ENCODE results near the gene CTNNB1. TPM values are rescaled to one million over a fixed set of nuclear protein-coding genes. Genes with fewer than 3 reads are reported as not detected.

CTNNB1 gene
- polyA plus RNA-seq, 2 of the 4 experiments (the other 2 are of a cell fraction), result 147 to 242 TPM

- DNase-seq (ENCODE audit: low read depth in 1 of 2, low spot score in 1 of 2) (no peak), ATAC-seq (no peak), FAIRE-seq (no peak)
- Histone ChIP-seq H3K4me2 (no peak overlapping the region), H3K4me1 (no peaks in the 10 kb centered on the region), H3K4me3 (no peak overlapping the region), H3K9me3 (no peaks in the 10 kb centered on the region), H3K27ac (no peak overlapping the region)
- POLR2A ChIA-PET, result no interaction called here
- 50% methylated on average over 1 of the region's 1 CpG for WGBS (ENCODE audit: missing lambda C conversion rate)
- CTCF ChIA-PET, result no interaction called here
- TF ChIP-seq RNF2 (IDR thresholded peaks at IDR 0.05; ENCODE audit: borderline replicate concordance, low read depth) (no peak), NR3C1 (IDR thresholded peaks at IDR 0.05) (no peak), ZC3H11A (IDR thresholded peaks at IDR 0.05) (no peak)
Measured at GRCh38 chr3:41184394-41184793, 14.9 kb upstream of the CTNNB1 start.

DNA sequence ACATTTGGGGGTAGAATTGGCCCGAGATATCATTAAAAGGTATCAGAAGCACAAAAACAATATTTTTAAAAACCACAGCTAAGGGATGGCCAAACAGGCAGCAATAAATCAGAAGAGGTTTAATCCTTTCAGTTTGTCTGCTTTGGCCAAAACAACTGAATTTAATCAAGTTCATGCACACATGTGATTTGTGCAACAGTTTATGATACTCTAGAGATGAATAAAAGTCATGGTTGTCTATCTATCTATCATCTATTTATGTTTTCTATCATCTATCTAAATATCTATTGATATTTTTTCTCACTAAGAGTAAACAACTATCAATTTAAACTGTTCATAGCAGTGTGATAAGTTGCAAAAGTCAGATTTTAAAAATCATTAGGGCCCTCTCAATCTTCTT is 13.0 kb upstream of the CTNNB1 start:
- WGBS (ENCODE audit: missing lambda C conversion rate), result 20% methylated on average over 1 of the region's 1 CpG
- ChIA-PET POLR2A (no interaction called here), CTCF (interaction anchor here (1.0 kb wide), 1 partner anchor 602 kb away, joined by 3 read pairs; no protein-coding TSS in a partner anchor)
- no peak for TF ChIP-seq NPAS2 (CRISPR knock-in tag; IDR thresholded peaks at IDR 0.05; ENCODE audit: borderline replicate concordance)
- TF ChIP-seq RARB (CRISPR knock-in tag; IDR thresholded peaks at IDR 0.05), result no peak
- no peak for TF ChIP-seq ATOH8 (CRISPR knock-in tag; IDR thresholded peaks at IDR 0.05; ENCODE audit: low read depth)
- TF ChIP-seq, protein P1, sequence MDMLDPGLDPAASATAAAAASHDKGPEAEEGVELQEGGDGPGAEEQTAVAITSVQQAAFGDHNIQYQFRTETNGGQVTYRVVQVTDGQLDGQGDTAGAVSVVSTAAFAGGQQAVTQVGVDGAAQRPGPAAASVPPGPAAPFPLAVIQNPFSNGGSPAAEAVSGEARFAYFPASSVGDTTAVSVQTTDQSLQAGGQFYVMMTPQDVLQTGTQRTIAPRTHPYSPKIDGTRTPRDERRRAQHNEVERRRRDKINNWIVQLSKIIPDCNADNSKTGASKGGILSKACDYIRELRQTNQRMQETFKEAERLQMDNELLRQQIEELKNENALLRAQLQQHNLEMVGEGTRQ (IDR thresholded peaks at IDR 0.05), result no peak
- TF ChIP-seq, protein P2, sequence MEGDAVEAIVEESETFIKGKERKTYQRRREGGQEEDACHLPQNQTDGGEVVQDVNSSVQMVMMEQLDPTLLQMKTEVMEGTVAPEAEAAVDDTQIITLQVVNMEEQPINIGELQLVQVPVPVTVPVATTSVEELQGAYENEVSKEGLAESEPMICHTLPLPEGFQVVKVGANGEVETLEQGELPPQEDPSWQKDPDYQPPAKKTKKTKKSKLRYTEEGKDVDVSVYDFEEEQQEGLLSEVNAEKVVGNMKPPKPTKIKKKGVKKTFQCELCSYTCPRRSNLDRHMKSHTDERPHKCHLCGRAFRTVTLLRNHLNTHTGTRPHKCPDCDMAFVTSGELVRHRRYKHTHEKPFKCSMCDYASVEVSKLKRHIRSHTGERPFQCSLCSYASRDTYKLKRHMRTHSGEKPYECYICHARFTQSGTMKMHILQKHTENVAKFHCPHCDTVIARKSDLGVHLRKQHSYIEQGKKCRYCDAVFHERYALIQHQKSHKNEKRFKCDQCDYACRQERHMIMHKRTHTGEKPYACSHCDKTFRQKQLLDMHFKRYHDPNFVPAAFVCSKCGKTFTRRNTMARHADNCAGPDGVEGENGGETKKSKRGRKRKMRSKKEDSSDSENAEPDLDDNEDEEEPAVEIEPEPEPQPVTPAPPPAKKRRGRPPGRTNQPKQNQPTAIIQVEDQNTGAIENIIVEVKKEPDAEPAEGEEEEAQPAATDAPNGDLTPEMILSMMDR (IDR thresholded peaks at IDR 0.05), result no peak
- Histone ChIP-seq H3K4me3 (no peak overlapping the region), H3K9me3 (no peaks in the 10 kb centered on the region), H3K27ac (no peak overlapping the region), H3K4me1 (no peaks in the 10 kb centered on the region), H3K4me2 (no peak overlapping the region)
- DNase-seq (ENCODE audit: low read depth in 1 of 2, low spot score in 1 of 2) (no peak), ATAC-seq (no peak), FAIRE-seq (no peak)

GRCh38 chr3:41188306-41188705 is 11.0 kb upstream of the CTNNB1 start:
- FAIRE-seq, result no peak

More at GRCh38 chr3:41188306-41188705, 11.0 kb upstream of the CTNNB1 start:
- Histone ChIP-seq H3K4me2 (no peak overlapping the region), H3K9me3 (no peaks in the 10 kb centered on the region), H3K27ac (no peak overlapping the region), H3K4me1 (no peaks in the 10 kb centered on the region), H3K4me3 (no peak overlapping the region)
- TF ChIP-seq ZSCAN20 (CRISPR knock-in tag; IDR thresholded peaks at IDR 0.05) (no peak), CBX2 (IDR thresholded peaks at IDR 0.05; ENCODE audit: borderline replicate concordance, low read depth) (no peak), KDM1A (IDR thresholded peaks at IDR 0.05; ENCODE audit: low read depth) (no peak), JUN (IDR thresholded peaks at IDR 0.05) (no peak), TP53 (CRISPR knock-in tag; IDR thresholded peaks at IDR 0.05) (no peak), BCL3 (IDR thresholded peaks at IDR 0.05) (no peak), MAFK (IDR thresholded peaks at IDR 0.05; ENCODE audit: partially characterized antibody) (no peak), SREBF2 (IDR thresholded peaks at IDR 0.05) (no peak), MAZ (IDR thresholded peaks at IDR 0.05; ENCODE audit: borderline replicate concordance, low read depth, low read length) (no peak), RFX5 (IDR thresholded peaks at IDR 0.05) (no peak), CHD4 (IDR thresholded peaks at IDR 0.05; ENCODE audit: borderline replicate concordance) (no peak), RAD21 (conservative IDR thresholded peaks at IDR 0.05 in 1 of 2, IDR thresholded peaks at IDR 0.05 in 1 of 2) (no peak), CBX8 (IDR thresholded peaks at IDR 0.05) (no peak)
- TF ChIP-seq, protein P3, sequence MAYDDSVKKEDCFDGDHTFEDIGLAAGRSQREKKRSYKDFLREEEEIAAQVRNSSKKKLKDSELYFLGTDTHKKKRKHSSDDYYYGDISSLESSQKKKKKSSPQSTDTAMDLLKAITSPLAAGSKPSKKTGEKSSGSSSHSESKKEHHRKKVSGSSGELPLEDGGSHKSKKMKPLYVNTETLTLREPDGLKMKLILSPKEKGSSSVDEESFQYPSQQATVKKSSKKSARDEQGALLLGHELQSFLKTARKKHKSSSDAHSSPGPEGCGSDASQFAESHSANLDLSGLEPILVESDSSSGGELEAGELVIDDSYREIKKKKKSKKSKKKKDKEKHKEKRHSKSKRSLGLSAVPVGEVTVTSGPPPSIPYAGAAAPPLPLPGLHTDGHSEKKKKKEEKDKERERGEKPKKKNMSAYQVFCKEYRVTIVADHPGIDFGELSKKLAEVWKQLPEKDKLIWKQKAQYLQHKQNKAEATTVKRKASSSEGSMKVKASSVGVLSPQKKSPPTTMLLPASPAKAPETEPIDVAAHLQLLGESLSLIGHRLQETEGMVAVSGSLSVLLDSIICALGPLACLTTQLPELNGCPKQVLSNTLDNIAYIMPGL (CRISPR knock-in tag; IDR thresholded peaks at IDR 0.05; ENCODE audit: borderline replicate concordance), result no peak
- ChIA-PET POLR2A (no interaction called here), CTCF (no interaction called here)
- DNase-seq (ENCODE audit: low read depth in 1 of 2, low spot score in 1 of 2) (no peak), ATAC-seq (no peak)
- 46% methylated on average over 3 of the region's 3 CpGs for WGBS (ENCODE audit: missing lambda C conversion rate)

Measured in A549 (cell line).